GM19372 (cell line): ENCODE measurements around the gene CIT.
A peak's percentile ranks its signal among the peaks of the same experiment; 100 is the strongest.
"Not testable (repeated sequence)": the region's sequence is repeated elsewhere in the genome, so short reads cannot be mapped to it uniquely, and the experiment has no call there.

ENCODE experiments used
- ATAC-seq: cut with Tn5 transposase; IDR thresholded peaks from one replicate; pipeline ENCODE4 v1.9.1; 2021; ENCODE audit warnings: mild to moderate bottlenecking, low read depth, moderate library complexity; ENCODE audit not compliant: unreplicated experiment

The CIT gene

GRCh38 chr12:119665164-119665929 is 211.8 kb downstream of the CIT start:
- ATAC-seq = no peak

GRCh38 chr12:119664642-119665041 is 212.5 kb downstream of the CIT start:
- ATAC-seq = no peak

- no peak for ATAC-seq
Observed at GRCh38 chr12:119661882-119662281, 215.2 kb downstream of the CIT start.

GRCh38 chr12:119660076-119660475 is 217.0 kb downstream of the CIT start:
- no peak for ATAC-seq

- peak; percentile 78 for ATAC-seq
Observed at GRCh38 chr12:119659289-119659897, 217.7 kb downstream of the CIT start.

GRCh38 chr12:119658166-119658565 is 219.0 kb downstream of the CIT start:
- ATAC-seq = not testable (repeated sequence)

GRCh38 chr12:119657001-119657400 is 220.1 kb downstream of the CIT start:
- ATAC-seq = not testable (repeated sequence)

GRCh38 chr12:119652665-119653064 is 224.5 kb downstream of the CIT start:
- ATAC-seq = no peak

GRCh38 chr12:119649202-119649808 is 227.8 kb downstream of the CIT start:
- ATAC-seq = no peak

- no peak for ATAC-seq
Observed at GRCh38 chr12:119645535-119646059, 231.5 kb downstream of the CIT start.

- no peak for ATAC-seq
Observed at GRCh38 chr12:119644930-119645329, 232.2 kb downstream of the CIT start.

GRCh38 chr12:119642986-119643385 is 234.1 kb downstream of the CIT start:
- no peak for ATAC-seq
